ENCODE results near the gene NEK6. TPM values are rescaled to one million over a fixed set of nuclear protein-coding genes. Genes with fewer than 3 reads are reported as not detected.

NEK6 gene
- polyA plus RNA-seq, 2 of the 4 experiments (the other 2 are of a cell fraction) = 26.1 to 33.7 TPM

DNA sequence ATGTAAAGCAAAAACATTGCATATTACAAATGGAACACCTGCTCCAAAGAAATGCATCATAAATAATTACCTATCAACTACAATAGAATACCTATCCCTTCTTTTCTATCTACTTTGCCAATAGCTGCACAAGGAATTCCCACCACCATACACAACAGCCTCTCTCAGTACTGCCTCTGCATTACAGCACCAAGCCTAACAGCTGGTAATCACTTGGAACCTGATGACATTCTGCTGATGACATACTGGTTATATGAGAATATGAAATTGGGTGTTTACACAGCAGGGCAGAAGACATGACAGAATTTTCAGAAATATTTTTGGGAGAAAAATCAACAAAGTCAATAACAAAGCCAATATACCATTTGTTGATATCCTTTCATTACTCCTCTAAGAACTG, 114.3 kb downstream of the NEK6 start:
- H3K4me1 ChIP-seq = peaks cover 5% of the 10 kb centered on the region; the same call in 2 of the 3 replicates
- no peak for FAIRE-seq
- H3K27ac ChIP-seq = no peak overlapping the region
- ATAC-seq = no peak
- no peak overlapping the region for H3K4me3 ChIP-seq
- no peak overlapping the region for H3K4me2 ChIP-seq
- CTCF ChIA-PET = interaction anchor here (0.6 to 1.3 kb wide), 2 partner anchors 12 to 38 kb away, joined by 3 to 4 read pairs; no protein-coding TSS in a partner anchor
- no peak for DNase-seq (ENCODE audit: low read depth in 1 of 2, low spot score in 1 of 2)
- TF ChIP-seq NPAS2 (CRISPR knock-in tag; IDR thresholded peaks at IDR 0.05; ENCODE audit: borderline replicate concordance) (no peak), MAZ (IDR thresholded peaks at IDR 0.05; ENCODE audit: borderline replicate concordance, low read depth, low read length) (no peak), POLR2A (IDR thresholded peaks at IDR 0.05; ENCODE audit: low read length) (no peak), FOSB (CRISPR knock-in tag; IDR thresholded peaks at IDR 0.05) (no peak), JUNB (IDR thresholded peaks at IDR 0.05) (no peak), HDAC2 (IDR thresholded peaks at IDR 0.05) (no peak), RCOR1 (IDR thresholded peaks at IDR 0.05; ENCODE audit: low read depth, low read length) (no peak), CBX8 (IDR thresholded peaks at IDR 0.05) (no peak)
- TF ChIP-seq, protein P1, sequence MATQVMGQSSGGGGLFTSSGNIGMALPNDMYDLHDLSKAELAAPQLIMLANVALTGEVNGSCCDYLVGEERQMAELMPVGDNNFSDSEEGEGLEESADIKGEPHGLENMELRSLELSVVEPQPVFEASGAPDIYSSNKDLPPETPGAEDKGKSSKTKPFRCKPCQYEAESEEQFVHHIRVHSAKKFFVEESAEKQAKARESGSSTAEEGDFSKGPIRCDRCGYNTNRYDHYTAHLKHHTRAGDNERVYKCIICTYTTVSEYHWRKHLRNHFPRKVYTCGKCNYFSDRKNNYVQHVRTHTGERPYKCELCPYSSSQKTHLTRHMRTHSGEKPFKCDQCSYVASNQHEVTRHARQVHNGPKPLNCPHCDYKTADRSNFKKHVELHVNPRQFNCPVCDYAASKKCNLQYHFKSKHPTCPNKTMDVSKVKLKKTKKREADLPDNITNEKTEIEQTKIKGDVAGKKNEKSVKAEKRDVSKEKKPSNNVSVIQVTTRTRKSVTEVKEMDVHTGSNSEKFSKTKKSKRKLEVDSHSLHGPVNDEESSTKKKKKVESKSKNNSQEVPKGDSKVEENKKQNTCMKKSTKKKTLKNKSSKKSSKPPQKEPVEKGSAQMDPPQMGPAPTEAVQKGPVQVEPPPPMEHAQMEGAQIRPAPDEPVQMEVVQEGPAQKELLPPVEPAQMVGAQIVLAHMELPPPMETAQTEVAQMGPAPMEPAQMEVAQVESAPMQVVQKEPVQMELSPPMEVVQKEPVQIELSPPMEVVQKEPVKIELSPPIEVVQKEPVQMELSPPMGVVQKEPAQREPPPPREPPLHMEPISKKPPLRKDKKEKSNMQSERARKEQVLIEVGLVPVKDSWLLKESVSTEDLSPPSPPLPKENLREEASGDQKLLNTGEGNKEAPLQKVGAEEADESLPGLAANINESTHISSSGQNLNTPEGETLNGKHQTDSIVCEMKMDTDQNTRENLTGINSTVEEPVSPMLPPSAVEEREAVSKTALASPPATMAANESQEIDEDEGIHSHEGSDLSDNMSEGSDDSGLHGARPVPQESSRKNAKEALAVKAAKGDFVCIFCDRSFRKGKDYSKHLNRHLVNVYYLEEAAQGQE (IDR thresholded peaks at IDR 0.05) = no peak
- POLR2A ChIA-PET = no interaction called here
- H3K9me3 ChIP-seq = peaks cover 13% of the 10 kb centered on the region

DNA sequence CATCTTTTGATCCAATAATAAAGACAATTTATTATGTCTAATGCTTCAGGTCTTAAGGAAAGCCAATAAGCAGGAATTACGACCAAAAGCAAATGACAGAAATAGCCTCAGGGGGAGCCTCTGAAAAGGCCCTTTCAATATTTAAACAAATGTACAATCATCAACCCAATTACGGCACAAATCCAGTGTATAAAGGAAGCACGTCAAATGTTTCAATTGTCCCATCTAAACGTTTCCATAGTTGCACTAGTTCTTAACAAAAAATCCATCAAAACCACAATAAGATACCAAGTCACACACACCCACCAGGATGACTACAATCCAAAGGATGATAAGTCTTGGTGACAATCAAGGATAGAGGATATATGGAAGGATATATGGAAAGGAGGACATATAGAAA, 115.6 kb downstream of the NEK6 start:
- no peak overlapping the region for H3K27ac ChIP-seq
- POLR2A ChIA-PET = no interaction called here

DNA sequence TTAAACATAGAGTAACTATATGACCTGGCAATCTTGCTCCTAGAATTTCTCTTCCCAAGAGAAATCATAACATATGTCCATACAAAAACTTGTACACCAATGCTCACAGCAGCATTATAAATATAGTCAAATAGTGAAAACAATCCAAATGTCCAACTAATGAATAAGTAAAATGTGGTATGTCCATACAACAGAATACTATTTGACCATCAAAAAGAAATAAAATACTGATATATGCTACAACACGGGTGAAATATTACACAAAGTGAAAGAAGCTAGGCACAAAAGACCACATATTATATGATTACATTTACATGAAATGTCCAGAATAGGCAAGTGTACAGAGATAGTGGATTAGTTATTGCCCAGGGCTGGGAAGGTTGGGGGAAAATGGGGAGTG, 116.1 kb downstream of the NEK6 start:
- Histone ChIP-seq H3K9me3 (peaks cover 13% of the 10 kb centered on the region), H3K27ac (no peak overlapping the region), H3K4me3 (no peak overlapping the region), H3K4me2 (no peak overlapping the region), H3K4me1 (peaks cover 5% of the 10 kb centered on the region; the same call in 2 of the 3 replicates)
- ATAC-seq (no peak), DNase-seq (ENCODE audit: low read depth in 1 of 2, low spot score in 1 of 2) (no peak), FAIRE-seq (no peak)
- ChIA-PET POLR2A (no interaction called here), CTCF (interaction anchor here (1.4 to 6.9 kb wide), 2 partner anchors 8 to 16 kb away, joined by 4 to 76 read pairs; no protein-coding TSS in a partner anchor)
- 92% methylated on average over 1 of the region's 1 CpG for WGBS (ENCODE audit: missing lambda C conversion rate)
- TF ChIP-seq BHLHE40 (IDR thresholded peaks at IDR 0.05; ENCODE audit: low read depth, low read length) (no peak), ZFP36 (IDR thresholded peaks at IDR 0.05; ENCODE audit: borderline replicate concordance, partially characterized antibody) (no peak), MYC (IDR thresholded peaks at IDR 0.05; ENCODE audit: borderline replicate concordance, low read length) (no peak), POLR2A (IDR thresholded peaks at IDR 0.05; ENCODE audit: low read length) (no peak), HDAC2 (IDR thresholded peaks at IDR 0.05) (no peak), TP53 (CRISPR knock-in tag; IDR thresholded peaks at IDR 0.05) (no peak), RNF2 (IDR thresholded peaks at IDR 0.05; ENCODE audit: borderline replicate concordance, low read depth) (no peak), EP300 (IDR thresholded peaks at IDR 0.05) (no peak), POLR2AphosphoS2 (conservative IDR thresholded peaks at IDR 0.05; ENCODE audit: low read length) (no peak), RFX5 (IDR thresholded peaks at IDR 0.05) (no peak), JUNB (IDR thresholded peaks at IDR 0.05) (no peak), PHF8 (IDR thresholded peaks at IDR 0.05; ENCODE audit: borderline replicate concordance, low read depth) (no peak), CHD2 (IDR thresholded peaks at IDR 0.05; ENCODE audit: low read length, partially characterized antibody) (no peak), FOSL2 (IDR thresholded peaks at IDR 0.05) (no peak), FOSL2 (CRISPR knock-in tag; IDR thresholded peaks at IDR 0.05) (no peak), HOXA7 (CRISPR knock-in tag; IDR thresholded peaks at IDR 0.05) (no peak), SREBF2 (IDR thresholded peaks at IDR 0.05) (no peak), HEYL (CRISPR knock-in tag; IDR thresholded peaks at IDR 0.05) (no peak)
- TF ChIP-seq, protein P1 (IDR thresholded peaks at IDR 0.05) = no peak
- TF ChIP-seq, protein P2, sequence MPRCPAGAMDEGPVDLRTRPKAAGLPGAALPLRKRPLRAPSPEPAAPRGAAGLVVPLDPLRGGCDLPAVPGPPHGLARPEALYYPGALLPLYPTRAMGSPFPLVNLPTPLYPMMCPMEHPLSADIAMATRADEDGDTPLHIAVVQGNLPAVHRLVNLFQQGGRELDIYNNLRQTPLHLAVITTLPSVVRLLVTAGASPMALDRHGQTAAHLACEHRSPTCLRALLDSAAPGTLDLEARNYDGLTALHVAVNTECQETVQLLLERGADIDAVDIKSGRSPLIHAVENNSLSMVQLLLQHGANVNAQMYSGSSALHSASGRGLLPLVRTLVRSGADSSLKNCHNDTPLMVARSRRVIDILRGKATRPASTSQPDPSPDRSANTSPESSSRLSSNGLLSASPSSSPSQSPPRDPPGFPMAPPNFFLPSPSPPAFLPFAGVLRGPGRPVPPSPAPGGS (IDR thresholded peaks at IDR 0.05) = no peak

More for the DNA sequence above, 115.6 kb downstream of the NEK6 start:
- 94% methylated on average over 4 of the region's 4 CpGs for WGBS (ENCODE audit: missing lambda C conversion rate)
- no peak for TF ChIP-seq RFX5 (IDR thresholded peaks at IDR 0.05)
- no peak for TF ChIP-seq POLR2A (IDR thresholded peaks at IDR 0.05; ENCODE audit: low read length)
- no peak for TF ChIP-seq BHLHE40 (IDR thresholded peaks at IDR 0.05; ENCODE audit: low read depth, low read length)
- TF ChIP-seq SMC3 (IDR thresholded peaks at IDR 0.05) = no peak
- TF ChIP-seq NPAS2 (CRISPR knock-in tag; IDR thresholded peaks at IDR 0.05; ENCODE audit: borderline replicate concordance) = no peak
- peaks cover 13% of the 10 kb centered on the region for H3K9me3 ChIP-seq
- peaks cover 5% of the 10 kb centered on the region; the same call in 2 of the 3 replicates for H3K4me1 ChIP-seq
- H3K4me3 ChIP-seq = no peak overlapping the region
- H3K4me2 ChIP-seq = no peak overlapping the region
- CTCF ChIA-PET = interaction anchor here (6.9 kb wide), 1 partner anchor 17 kb away, joined by 76 read pairs; no protein-coding TSS in a partner anchor
- no peak for DNase-seq (ENCODE audit: low read depth in 1 of 2, low spot score in 1 of 2)
- no peak for FAIRE-seq
- ATAC-seq = no peak
